Nephron (organoid): ENCODE results near the gene PTPRE.

Source experiments
- H3K27ac Mint-ChIP-seq, 3 experiments: 2 replicates each; pipeline ENCODE4 v1.8.0; 2020; ENCODE audit warnings: mixed read lengths in 3 of 3, mild to moderate bottlenecking in 2 of 3, moderate library complexity in 1 of 3
- H3K27me3 Mint-ChIP-seq: 2 replicates; pipeline ENCODE4 v1.8.0; 2021; ENCODE audit warnings: low read depth, mild to moderate bottlenecking, moderate library complexity, mixed read lengths
- H3K36me3 Mint-ChIP-seq: 2 replicates; pipeline ENCODE4 v1.8.0; 2020; ENCODE audit warnings: low read depth, mixed read lengths
- H3K4me1 Mint-ChIP-seq: 2 replicates; pipeline ENCODE4 v1.8.0; 2020; ENCODE audit warnings: mixed read lengths
- H3K4me3 Mint-ChIP-seq, 3 experiments: 2 replicates each; pipeline ENCODE4 v1.8.0; 2020; ENCODE audit warnings: mild to moderate bottlenecking in 3 of 3, mixed read lengths in 3 of 3, moderate library complexity in 2 of 3
- H3K9me3 Mint-ChIP-seq: 2 replicates; pipeline ENCODE4 v1.8.0; 2020; ENCODE audit warnings: mixed read lengths
- TF ChIP-seq, protein P1 (sequence below), 3 experiments: fragments of 200-600 bp; sonication (generic); IDR thresholded peaks; one replicate each; pipeline ENCODE4 v1.5.0; 2021; ENCODE audit warnings: antibody characterized with exemption in 3 of 3; ENCODE audit not compliant: unreplicated experiment in 3 of 3

Gene PTPRE

DNA sequence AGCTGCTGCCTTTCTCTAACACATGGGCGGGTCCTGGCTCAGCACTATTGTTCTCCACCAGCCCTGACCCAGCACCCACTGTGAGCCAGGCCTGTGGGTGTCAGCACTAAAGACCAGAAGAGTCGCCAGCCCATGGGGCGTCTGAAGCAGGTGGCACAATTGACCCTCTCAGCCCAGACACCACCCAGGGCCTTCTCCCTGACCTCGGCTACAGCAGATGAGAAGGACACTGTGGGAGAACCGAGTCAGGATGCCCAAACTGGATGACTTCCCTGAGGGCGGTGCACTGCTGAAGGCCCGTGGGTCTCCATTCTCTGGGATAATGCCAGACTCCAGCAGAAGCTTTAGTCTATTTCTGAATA, 122.4 kb downstream of the PTPRE start:
- no peaks in the 10 kb centered on the region for H3K9me3 Mint-ChIP-seq
- H3K27me3 Mint-ChIP-seq = peaks cover 9% of the 10 kb centered on the region
- no peak overlapping the region for H3K27ac Mint-ChIP-seq
- peaks cover 29% of the 10 kb centered on the region for H3K4me1 Mint-ChIP-seq
- H3K36me3 Mint-ChIP-seq = no peaks in the 10 kb centered on the region
- TF ChIP-seq, protein P1, sequence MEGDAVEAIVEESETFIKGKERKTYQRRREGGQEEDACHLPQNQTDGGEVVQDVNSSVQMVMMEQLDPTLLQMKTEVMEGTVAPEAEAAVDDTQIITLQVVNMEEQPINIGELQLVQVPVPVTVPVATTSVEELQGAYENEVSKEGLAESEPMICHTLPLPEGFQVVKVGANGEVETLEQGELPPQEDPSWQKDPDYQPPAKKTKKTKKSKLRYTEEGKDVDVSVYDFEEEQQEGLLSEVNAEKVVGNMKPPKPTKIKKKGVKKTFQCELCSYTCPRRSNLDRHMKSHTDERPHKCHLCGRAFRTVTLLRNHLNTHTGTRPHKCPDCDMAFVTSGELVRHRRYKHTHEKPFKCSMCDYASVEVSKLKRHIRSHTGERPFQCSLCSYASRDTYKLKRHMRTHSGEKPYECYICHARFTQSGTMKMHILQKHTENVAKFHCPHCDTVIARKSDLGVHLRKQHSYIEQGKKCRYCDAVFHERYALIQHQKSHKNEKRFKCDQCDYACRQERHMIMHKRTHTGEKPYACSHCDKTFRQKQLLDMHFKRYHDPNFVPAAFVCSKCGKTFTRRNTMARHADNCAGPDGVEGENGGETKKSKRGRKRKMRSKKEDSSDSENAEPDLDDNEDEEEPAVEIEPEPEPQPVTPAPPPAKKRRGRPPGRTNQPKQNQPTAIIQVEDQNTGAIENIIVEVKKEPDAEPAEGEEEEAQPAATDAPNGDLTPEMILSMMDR (IDR thresholded peaks at IDR 0.05; ENCODE audit: unreplicated experiment in 3 of 3) = no peak
- no peak overlapping the region for H3K4me3 Mint-ChIP-seq

DNA sequence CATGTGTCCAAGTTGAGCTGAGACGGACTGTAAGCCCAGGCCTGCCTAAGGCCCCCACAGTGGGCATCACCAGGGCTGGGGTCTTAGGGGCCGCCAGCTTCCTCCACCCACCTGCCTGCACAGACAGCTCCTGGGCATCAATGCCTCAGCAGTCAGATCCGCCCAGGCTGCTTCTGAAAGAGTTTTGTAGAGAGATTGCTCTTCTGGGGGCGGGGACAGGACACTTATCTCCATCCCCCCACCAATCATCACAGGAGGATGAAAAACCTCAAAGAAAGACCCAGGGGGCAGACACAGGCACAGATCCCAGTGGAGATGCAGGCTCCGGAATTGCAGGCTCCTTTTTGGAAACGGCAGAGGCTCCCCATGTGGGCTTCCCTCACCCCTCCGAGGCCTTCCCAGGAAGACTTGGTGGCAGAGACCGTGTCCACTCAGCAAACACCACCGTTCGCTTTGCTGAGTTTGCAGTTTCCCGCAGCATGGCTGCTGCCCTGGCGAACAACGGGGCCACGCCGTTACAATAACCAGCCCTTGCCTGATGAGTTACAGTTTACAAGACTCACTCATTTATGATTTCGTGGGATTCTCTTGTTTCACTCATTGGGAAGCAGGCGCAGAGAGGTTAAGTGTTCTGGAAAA, 122.9 kb downstream of the PTPRE start:
- TF ChIP-seq, protein P1 (IDR thresholded peaks at IDR 0.05; ENCODE audit: unreplicated experiment in 3 of 3) = no peak
- Mint-ChIP-seq H3K4me1 (peaks cover 29% of the 10 kb centered on the region), H3K4me3 (no peak overlapping the region), H3K27ac (peak overlapping the region in 1 of 3 experiments; percentile 58), H3K36me3 (no peaks in the 10 kb centered on the region), H3K27me3 (peaks cover 9% of the 10 kb centered on the region), H3K9me3 (no peaks in the 10 kb centered on the region)

DNA sequence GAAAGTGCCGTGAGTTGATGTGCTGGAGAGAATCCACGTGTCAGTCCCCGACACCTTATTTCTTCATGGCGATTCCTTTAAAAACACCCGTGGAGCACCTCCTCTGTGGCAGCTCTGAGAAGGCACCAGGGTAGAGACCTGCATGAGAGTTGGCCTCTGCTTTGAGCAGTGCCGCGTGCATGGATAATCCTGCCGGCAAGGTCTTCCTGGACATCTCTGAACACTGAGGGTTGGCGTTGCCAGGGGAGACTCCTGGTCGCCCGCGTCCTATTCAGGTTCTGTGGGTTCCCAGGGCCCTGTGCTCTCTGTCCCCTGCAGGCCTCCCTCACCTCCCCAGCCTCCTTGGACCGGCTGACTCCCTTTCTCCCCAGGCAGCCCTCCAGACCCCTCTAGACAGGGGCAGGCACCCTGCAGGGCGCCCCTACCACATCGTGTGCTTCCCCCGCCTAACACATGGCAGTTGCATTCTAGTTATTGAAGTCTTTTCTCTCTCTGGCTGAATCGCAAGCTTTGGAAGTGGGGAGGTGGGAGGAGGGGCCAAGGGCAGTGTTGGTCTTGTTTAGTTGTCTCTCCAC, 123.7 kb downstream of the PTPRE start:
- Mint-ChIP-seq H3K27ac (peak overlapping the region in 1 of 3 experiments; percentile 58), H3K36me3 (no peaks in the 10 kb centered on the region), H3K4me3 (no peak overlapping the region), H3K9me3 (no peaks in the 10 kb centered on the region), H3K27me3 (peaks cover 9% of the 10 kb centered on the region), H3K4me1 (peaks cover 29% of the 10 kb centered on the region)
- TF ChIP-seq, protein P1 (IDR thresholded peaks at IDR 0.05; ENCODE audit: unreplicated experiment in 3 of 3) = no peak

DNA sequence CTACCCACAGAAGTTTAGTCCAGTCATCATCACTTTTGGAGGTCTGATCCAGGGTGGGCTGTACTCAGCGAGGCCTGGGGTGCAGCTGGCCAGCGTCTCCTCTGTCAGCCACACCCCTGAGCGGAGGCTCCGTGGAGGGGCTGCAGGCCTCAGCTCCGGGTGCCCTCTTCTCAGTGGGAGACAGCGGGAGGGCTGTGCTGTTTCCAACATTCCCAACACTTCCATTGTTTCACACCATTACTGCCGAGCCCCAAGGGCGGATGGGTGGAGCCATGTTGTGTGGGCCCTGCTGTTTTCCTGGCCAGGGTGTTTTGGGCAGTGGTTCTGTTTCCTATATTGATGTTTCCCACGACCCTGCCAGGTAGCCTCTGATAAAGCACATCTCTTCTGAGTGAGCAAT, 124.3 kb downstream of the PTPRE start:
- H3K27ac Mint-ChIP-seq = no peak overlapping the region
- H3K36me3 Mint-ChIP-seq = no peaks in the 10 kb centered on the region
- H3K27me3 Mint-ChIP-seq = peaks cover 16% of the 10 kb centered on the region
- TF ChIP-seq, protein P1 (IDR thresholded peaks at IDR 0.05; ENCODE audit: unreplicated experiment in 3 of 3) = no peak
- no peaks in the 10 kb centered on the region for H3K9me3 Mint-ChIP-seq
- no peak overlapping the region for H3K4me3 Mint-ChIP-seq
- peaks cover 28% of the 10 kb centered on the region for H3K4me1 Mint-ChIP-seq

DNA sequence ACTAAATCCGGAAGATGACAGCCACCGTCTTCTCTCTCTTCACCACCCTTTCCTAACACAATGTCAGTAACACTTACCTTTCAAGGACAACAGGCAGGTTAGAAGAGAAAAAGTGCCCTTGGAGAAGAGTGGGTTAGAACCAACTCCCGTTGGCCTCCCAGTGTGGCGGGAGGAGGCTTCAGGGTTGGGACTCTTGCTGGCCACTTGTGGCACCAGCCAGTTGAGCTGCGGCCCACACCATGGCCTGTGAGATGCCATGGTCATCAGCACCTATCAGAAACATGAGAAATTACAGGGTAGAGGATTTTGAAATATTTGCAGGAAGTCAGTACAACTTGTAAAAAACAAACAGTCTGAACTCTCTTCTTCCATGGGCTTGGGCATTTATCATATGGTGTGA, 125.6 kb downstream of the PTPRE start:
- no peaks in the 10 kb centered on the region for H3K36me3 Mint-ChIP-seq
- H3K4me1 Mint-ChIP-seq = peaks cover 19% of the 10 kb centered on the region
- no peak overlapping the region for H3K27ac Mint-ChIP-seq
- H3K27me3 Mint-ChIP-seq = peaks cover 16% of the 10 kb centered on the region
- no peak overlapping the region for H3K4me3 Mint-ChIP-seq
- no peaks in the 10 kb centered on the region for H3K9me3 Mint-ChIP-seq
- TF ChIP-seq, protein P1 (IDR thresholded peaks at IDR 0.05; ENCODE audit: unreplicated experiment in 3 of 3) = no peak

DNA sequence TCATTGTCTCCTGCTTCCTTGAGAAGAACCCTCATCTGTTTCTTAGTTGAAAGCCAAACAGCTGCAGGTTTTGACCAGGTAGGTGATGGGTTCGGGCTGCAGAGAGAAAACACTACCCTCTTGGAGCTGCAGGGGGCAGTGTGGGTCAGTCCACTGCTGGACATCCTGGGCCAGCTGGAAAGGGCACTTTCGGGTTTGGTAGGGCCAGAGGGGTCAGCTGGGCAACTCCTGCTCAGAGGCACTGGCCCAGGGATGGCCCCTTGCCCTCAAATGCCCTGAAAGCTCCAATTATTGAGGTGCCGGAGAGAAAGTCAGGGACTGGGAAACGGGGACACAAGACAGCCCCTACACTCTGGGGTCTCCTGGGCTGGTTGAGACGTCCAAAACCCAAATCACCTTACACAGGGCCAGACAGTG, 128.7 kb downstream of the PTPRE start:
- peaks cover 22% of the 10 kb centered on the region for H3K27me3 Mint-ChIP-seq
- H3K27ac Mint-ChIP-seq = no peak overlapping the region
- peaks cover 9% of the 10 kb centered on the region for H3K4me1 Mint-ChIP-seq
- no peaks in the 10 kb centered on the region for H3K9me3 Mint-ChIP-seq
- H3K36me3 Mint-ChIP-seq = no peaks in the 10 kb centered on the region
- TF ChIP-seq, protein P1 (IDR thresholded peaks at IDR 0.05; ENCODE audit: unreplicated experiment in 3 of 3) = peak; percentile 33 to 51 (median 39)
- H3K4me3 Mint-ChIP-seq = no peak overlapping the region
